Measurements from ENCODE around the gene RPUSD4.

Gene RPUSD4

GRCh38 chr11:126164781-126165180 is 46.7 kb downstream of the RPUSD4 start:
- H3K4me1 ChIP-seq (ENCODE audit: control insufficient read depth, insufficient read depth, low read length), result peaks cover 30% of the 10 kb centered on the region
- H3K27ac ChIP-seq (ENCODE audit: low read length), result no peak overlapping the region

GRCh38 chr11:126163779-126164178 is 47.7 kb downstream of the RPUSD4 start:
- peaks cover 30% of the 10 kb centered on the region for H3K4me1 ChIP-seq (ENCODE audit: control insufficient read depth, insufficient read depth, low read length)
- H3K27me3 ChIP-seq (ENCODE audit: control insufficient read depth in 1 of 2, insufficient read depth in 2 of 2, low read length in 2 of 2), result no peaks in the 10 kb centered on the region
- H3K4me3 ChIP-seq (ENCODE audit: low read length in 2 of 2), result no peak overlapping the region
- no peaks in the 10 kb centered on the region for H3K36me3 ChIP-seq (ENCODE audit: control insufficient read depth in 2 of 2, insufficient read depth in 2 of 2, low read length in 2 of 2)
- no peaks in the 10 kb centered on the region for H3K9me3 ChIP-seq (ENCODE audit: control insufficient read depth in 2 of 2, low read length in 2 of 2)
- no peak overlapping the region for H3K9ac ChIP-seq (ENCODE audit: low read length in 2 of 2)
- H3K27ac ChIP-seq (ENCODE audit: low read length), result no peak overlapping the region

More at GRCh38 chr11:126164781-126165180, 46.7 kb downstream of the RPUSD4 start:
- H3K36me3 ChIP-seq (ENCODE audit: control insufficient read depth in 2 of 2, insufficient read depth in 2 of 2, low read length in 2 of 2), result no peaks in the 10 kb centered on the region
- H3K9me3 ChIP-seq (ENCODE audit: control insufficient read depth in 2 of 2, low read length in 2 of 2), result no peaks in the 10 kb centered on the region
- no peak overlapping the region for H3K4me3 ChIP-seq (ENCODE audit: low read length in 2 of 2)
- H3K27me3 ChIP-seq (ENCODE audit: control insufficient read depth in 1 of 2, insufficient read depth in 2 of 2, low read length in 2 of 2), result no peaks in the 10 kb centered on the region
- H3K9ac ChIP-seq (ENCODE audit: low read length in 2 of 2), result no peak overlapping the region

- Histone ChIP-seq H3K9ac (ENCODE audit: low read length in 2 of 2) (peak overlapping the region in 1 of 2 donors; percentile 42), H3K27me3 (ENCODE audit: control insufficient read depth in 1 of 2, insufficient read depth in 2 of 2, low read length in 2 of 2) (no peaks in the 10 kb centered on the region), H3K27ac (ENCODE audit: low read length) (peak overlapping the region; percentile 49), H3K4me1 (ENCODE audit: control insufficient read depth, insufficient read depth, low read length) (peaks cover 30% of the 10 kb centered on the region), H3K9me3 (ENCODE audit: control insufficient read depth in 2 of 2, low read length in 2 of 2) (no peaks in the 10 kb centered on the region), H3K36me3 (ENCODE audit: control insufficient read depth in 2 of 2, insufficient read depth in 2 of 2, low read length in 2 of 2) (no peaks in the 10 kb centered on the region), H3K4me3 (ENCODE audit: low read length in 2 of 2) (peak overlapping the region in 1 of 2 donors; percentile 57)
Observed at GRCh38 chr11:126163074-126163700, 48.3 kb downstream of the RPUSD4 start.

- Histone ChIP-seq H3K4me1 (ENCODE audit: control insufficient read depth, insufficient read depth, low read length) (peaks cover 26% of the 10 kb centered on the region), H3K36me3 (ENCODE audit: control insufficient read depth in 2 of 2, insufficient read depth in 2 of 2, low read length in 2 of 2) (no peaks in the 10 kb centered on the region), H3K27ac (ENCODE audit: low read length) (peak overlapping the region; percentile 49), H3K27me3 (ENCODE audit: control insufficient read depth in 1 of 2, insufficient read depth in 2 of 2, low read length in 2 of 2) (no peaks in the 10 kb centered on the region), H3K4me3 (ENCODE audit: low read length in 2 of 2) (peak overlapping the region; percentile 23 to 57), H3K9ac (ENCODE audit: low read length in 2 of 2) (peak overlapping the region in 1 of 2 donors; percentile 42), H3K9me3 (ENCODE audit: control insufficient read depth in 2 of 2, low read length in 2 of 2) (no peaks in the 10 kb centered on the region)
Observed at GRCh38 chr11:126162306-126163030, 49.0 kb downstream of the RPUSD4 start.

- Histone ChIP-seq H3K4me3 (ENCODE audit: low read length in 2 of 2) (no peak overlapping the region), H3K9ac (ENCODE audit: low read length in 2 of 2) (no peak overlapping the region), H3K27ac (ENCODE audit: low read length) (no peak overlapping the region), H3K9me3 (ENCODE audit: control insufficient read depth in 2 of 2, low read length in 2 of 2) (no peaks in the 10 kb centered on the region), H3K36me3 (ENCODE audit: control insufficient read depth in 2 of 2, insufficient read depth in 2 of 2, low read length in 2 of 2) (no peaks in the 10 kb centered on the region), H3K4me1 (ENCODE audit: control insufficient read depth, insufficient read depth, low read length) (peaks cover 23% of the 10 kb centered on the region), H3K27me3 (ENCODE audit: control insufficient read depth in 1 of 2, insufficient read depth in 2 of 2, low read length in 2 of 2) (no peaks in the 10 kb centered on the region)
Observed at GRCh38 chr11:126161023-126161391, 50.4 kb downstream of the RPUSD4 start.

- no peaks in the 10 kb centered on the region for H3K9me3 ChIP-seq (ENCODE audit: control insufficient read depth in 2 of 2, low read length in 2 of 2)
- no peaks in the 10 kb centered on the region for H3K36me3 ChIP-seq (ENCODE audit: control insufficient read depth in 2 of 2, insufficient read depth in 2 of 2, low read length in 2 of 2)
- H3K4me3 ChIP-seq (ENCODE audit: low read length in 2 of 2), result no peak overlapping the region
- peaks cover 18% of the 10 kb centered on the region for H3K4me1 ChIP-seq (ENCODE audit: control insufficient read depth, insufficient read depth, low read length)
- H3K27ac ChIP-seq (ENCODE audit: low read length), result no peak overlapping the region
- no peaks in the 10 kb centered on the region for H3K27me3 ChIP-seq (ENCODE audit: control insufficient read depth in 1 of 2, insufficient read depth in 2 of 2, low read length in 2 of 2)
- H3K9ac ChIP-seq (ENCODE audit: low read length in 2 of 2), result no peak overlapping the region
Observed at GRCh38 chr11:126160345-126161022, 51.0 kb downstream of the RPUSD4 start.

- H3K4me3 ChIP-seq (ENCODE audit: low read length in 2 of 2), result no peak overlapping the region
- no peak overlapping the region for H3K9ac ChIP-seq (ENCODE audit: low read length in 2 of 2)
- H3K27ac ChIP-seq (ENCODE audit: low read length), result no peak overlapping the region
- H3K9me3 ChIP-seq (ENCODE audit: control insufficient read depth in 2 of 2, low read length in 2 of 2), result no peaks in the 10 kb centered on the region
- H3K36me3 ChIP-seq (ENCODE audit: control insufficient read depth in 2 of 2, insufficient read depth in 2 of 2, low read length in 2 of 2), result no peaks in the 10 kb centered on the region
- H3K4me1 ChIP-seq (ENCODE audit: control insufficient read depth, insufficient read depth, low read length), result peaks cover 17% of the 10 kb centered on the region
- H3K27me3 ChIP-seq (ENCODE audit: control insufficient read depth in 1 of 2, insufficient read depth in 2 of 2, low read length in 2 of 2), result no peaks in the 10 kb centered on the region
Observed at GRCh38 chr11:126159719-126160344, 51.6 kb downstream of the RPUSD4 start.

- Histone ChIP-seq H3K36me3 (ENCODE audit: control insufficient read depth in 2 of 2, insufficient read depth in 2 of 2, low read length in 2 of 2) (no peaks in the 10 kb centered on the region), H3K27me3 (ENCODE audit: control insufficient read depth in 1 of 2, insufficient read depth in 2 of 2, low read length in 2 of 2) (no peaks in the 10 kb centered on the region), H3K9me3 (ENCODE audit: control insufficient read depth in 2 of 2, low read length in 2 of 2) (no peaks in the 10 kb centered on the region), H3K4me1 (ENCODE audit: control insufficient read depth, insufficient read depth, low read length) (peaks cover 13% of the 10 kb centered on the region), H3K9ac (ENCODE audit: low read length in 2 of 2) (no peak overlapping the region), H3K4me3 (ENCODE audit: low read length in 2 of 2) (no peak overlapping the region), H3K27ac (ENCODE audit: low read length) (no peak overlapping the region)
Observed at GRCh38 chr11:126158054-126158791, 53.2 kb downstream of the RPUSD4 start.

GRCh38 chr11:126157326-126158030 is 54.0 kb downstream of the RPUSD4 start:
- no peaks in the 10 kb centered on the region for H3K36me3 ChIP-seq (ENCODE audit: control insufficient read depth in 2 of 2, insufficient read depth in 2 of 2, low read length in 2 of 2)
- no peak overlapping the region for H3K9ac ChIP-seq (ENCODE audit: low read length in 2 of 2)
- H3K27ac ChIP-seq (ENCODE audit: low read length), result no peak overlapping the region
- no peaks in the 10 kb centered on the region for H3K27me3 ChIP-seq (ENCODE audit: control insufficient read depth in 1 of 2, insufficient read depth in 2 of 2, low read length in 2 of 2)
- H3K9me3 ChIP-seq (ENCODE audit: control insufficient read depth in 2 of 2, low read length in 2 of 2), result no peaks in the 10 kb centered on the region
- no peak overlapping the region for H3K4me3 ChIP-seq (ENCODE audit: low read length in 2 of 2)
- H3K4me1 ChIP-seq (ENCODE audit: control insufficient read depth, insufficient read depth, low read length), result peaks cover 7% of the 10 kb centered on the region

- no peak overlapping the region for H3K27ac ChIP-seq (ENCODE audit: low read length)
Observed at GRCh38 chr11:126156814-126157213, 54.6 kb downstream of the RPUSD4 start.

More at GRCh38 chr11:126156814-126157213, 54.6 kb downstream of the RPUSD4 start:
- Histone ChIP-seq H3K4me1 (ENCODE audit: control insufficient read depth, insufficient read depth, low read length) (peaks cover 2% of the 10 kb centered on the region), H3K9me3 (ENCODE audit: control insufficient read depth in 2 of 2, low read length in 2 of 2) (no peaks in the 10 kb centered on the region), H3K36me3 (ENCODE audit: control insufficient read depth in 2 of 2, insufficient read depth in 2 of 2, low read length in 2 of 2) (no peaks in the 10 kb centered on the region), H3K9ac (ENCODE audit: low read length in 2 of 2) (no peak overlapping the region), H3K27me3 (ENCODE audit: control insufficient read depth in 1 of 2, insufficient read depth in 2 of 2, low read length in 2 of 2) (no peaks in the 10 kb centered on the region), H3K4me3 (ENCODE audit: low read length in 2 of 2) (no peak overlapping the region)

Data from stomach smooth muscle (tissue), 2 donors.